ENCODE measurements around the gene FNDC8. TPM values are rescaled to one million over a fixed set of nuclear protein-coding genes. Genes with fewer than 3 reads are reported as not detected.
"Not testable (repeated sequence)": the region's sequence is repeated elsewhere in the genome, so short reads cannot be mapped to it uniquely, and the experiment has no call there.

Gene FNDC8
- total RNA-seq, 2 experiments from 2014 or later, result not detected

- no peaks in the 10 kb centered on the region for H3K9me3 Mint-ChIP-seq
- peaks cover 14% of the 10 kb centered on the region for H3K36me3 Mint-ChIP-seq
- no peak for DNase-seq
- ChIA-PET CTCF (interaction anchor here (0.7 to 1.1 kb wide), 3 partner anchors 24 to 96 kb away, joined by 3 to 5 read pairs (median 4); no protein-coding TSS in a partner anchor), POLR2A (no interaction called here)
- H3K27ac Mint-ChIP-seq, result no peak overlapping the region
- no peak overlapping the region for H3K4me3 Mint-ChIP-seq
- intact Hi-C loops (cut with micrococcal nuclease), result no loop called here
- H3K4me1 Mint-ChIP-seq (ENCODE audit: low read depth), result peaks cover 15% of the 10 kb centered on the region
- no peaks in the 10 kb centered on the region for H3K27me3 Mint-ChIP-seq
These were observed 25.7 kb upstream of the FNDC8 start for GRCh38 chr17:35095741-35096140.

DNA sequence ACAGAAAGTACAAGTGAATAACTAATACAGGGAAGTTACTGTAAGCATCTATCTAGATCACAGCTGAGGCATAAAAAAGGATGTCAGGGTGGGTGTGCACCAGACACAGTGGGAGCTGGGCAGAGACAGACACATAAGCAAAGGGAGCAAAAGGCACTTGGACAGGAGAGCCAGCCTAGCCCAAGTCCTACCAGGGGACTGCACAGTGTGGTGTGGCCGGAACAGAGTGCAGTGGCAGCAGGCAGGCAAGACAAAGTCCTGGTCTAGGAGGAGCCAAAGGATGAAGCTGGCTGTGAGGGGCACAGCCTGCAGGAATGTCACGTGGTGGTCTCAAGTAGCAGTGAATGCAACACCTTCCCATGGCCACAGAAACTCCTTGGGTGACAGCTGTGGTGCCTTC is 23.6 kb upstream of the FNDC8 start:
- CTCF ChIA-PET, result interaction anchor here (0.8 to 1.5 kb wide), 4 partner anchors 8 to 106 kb away, joined by 3 to 6 read pairs (median 4); partner anchors contain the start of gene RAD51D
- H3K27me3 Mint-ChIP-seq, result no peaks in the 10 kb centered on the region
- no peak for DNase-seq
- POLR2A ChIA-PET, result interaction anchor here (1.8 kb wide), 1 partner anchor 21 kb away, joined by 3 read pairs; no protein-coding TSS in a partner anchor
- no peak overlapping the region for H3K27ac Mint-ChIP-seq
- peaks cover 28% of the 10 kb centered on the region for H3K36me3 Mint-ChIP-seq
- intact Hi-C loops (cut with micrococcal nuclease), result no loop called here
- H3K9me3 Mint-ChIP-seq, result no peaks in the 10 kb centered on the region
- no peak overlapping the region for H3K4me3 Mint-ChIP-seq
- peaks cover 15% of the 10 kb centered on the region for H3K4me1 Mint-ChIP-seq (ENCODE audit: low read depth)

GRCh38 chr17:35099908-35100307 is 21.5 kb upstream of the FNDC8 start:
- ChIA-PET CTCF (no interaction called here), POLR2A (no interaction called here)
- intact Hi-C loops (cut with micrococcal nuclease), result no loop called here
- Mint-ChIP-seq H3K27ac (peak overlapping the region; percentile 47), H3K9me3 (no peaks in the 10 kb centered on the region), H3K27me3 (no peaks in the 10 kb centered on the region), H3K4me1 (ENCODE audit: low read depth) (peaks cover 13% of the 10 kb centered on the region), H3K4me3 (no peak overlapping the region), H3K36me3 (peaks cover 33% of the 10 kb centered on the region)
- DNase-seq, result no peak

- intact Hi-C loops (cut with micrococcal nuclease), result no loop called here
- H3K4me3 Mint-ChIP-seq, result no peak overlapping the region
- no peaks in the 10 kb centered on the region for H3K9me3 Mint-ChIP-seq
- no peak for DNase-seq
- CTCF ChIA-PET, result no interaction called here
- POLR2A ChIA-PET, result no interaction called here
- peaks cover 11% of the 10 kb centered on the region for H3K4me1 Mint-ChIP-seq (ENCODE audit: low read depth)
- H3K27ac Mint-ChIP-seq, result no peak overlapping the region
- H3K27me3 Mint-ChIP-seq, result no peaks in the 10 kb centered on the region
- peaks cover 44% of the 10 kb centered on the region for H3K36me3 Mint-ChIP-seq
These were observed 20.4 kb upstream of the FNDC8 start for GRCh38 chr17:35101036-35101435.

DNA sequence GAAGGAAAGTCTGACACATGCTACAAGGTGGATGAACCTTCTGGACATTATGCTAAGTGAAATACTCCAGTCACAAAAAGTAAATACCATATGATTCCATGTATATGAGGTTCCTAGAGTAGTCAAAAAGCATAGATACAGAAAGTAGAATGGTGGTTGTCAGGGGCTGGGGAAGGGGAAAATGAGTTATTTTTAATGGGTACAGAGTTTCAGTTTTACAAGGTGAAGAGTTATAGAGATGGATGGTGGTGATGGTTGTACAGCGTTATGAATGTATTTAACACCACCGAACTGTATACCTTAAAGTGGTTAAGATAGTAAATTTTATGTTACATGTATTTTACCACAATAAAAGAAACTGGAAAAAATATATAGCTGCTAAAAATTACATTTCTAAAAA is 19.7 kb upstream of the FNDC8 start:
- intact Hi-C loops (cut with micrococcal nuclease), result no loop called here
- Mint-ChIP-seq H3K36me3 (peaks cover 51% of the 10 kb centered on the region), H3K9me3 (no peaks in the 10 kb centered on the region), H3K27ac (peak overlapping the region; percentile 28), H3K4me3 (no peak overlapping the region), H3K27me3 (no peaks in the 10 kb centered on the region), H3K4me1 (ENCODE audit: low read depth) (peaks cover 11% of the 10 kb centered on the region)
- ChIA-PET POLR2A (interaction anchor here (0.5 kb wide), 1 partner anchor 272 kb away, joined by 3 read pairs; no protein-coding TSS in a partner anchor), CTCF (no interaction called here)
- no peak for DNase-seq

GRCh38 chr17:35103271-35103670 is 18.1 kb upstream of the FNDC8 start:
- H3K4me1 Mint-ChIP-seq (ENCODE audit: low read depth), result peaks cover 9% of the 10 kb centered on the region

GRCh38 chr17:35104844-35105450 is 16.5 kb upstream of the FNDC8 start:
- DNase-seq, result no peak
- Mint-ChIP-seq H3K27me3 (no peaks in the 10 kb centered on the region), H3K4me3 (no peak overlapping the region), H3K4me1 (ENCODE audit: low read depth) (peaks cover 8% of the 10 kb centered on the region), H3K27ac (no peak overlapping the region), H3K36me3 (peaks cover 53% of the 10 kb centered on the region), H3K9me3 (no peaks in the 10 kb centered on the region)
- CTCF ChIA-PET, result interaction anchor here (0.8 to 1.1 kb wide), 2 partner anchors 14 to 15 kb away, joined by 3 read pairs; partner anchors contain the start of gene RAD51D
- intact Hi-C loops (cut with micrococcal nuclease), result no loop called here
- POLR2A ChIA-PET, result no interaction called here

More at GRCh38 chr17:35103271-35103670, 18.1 kb upstream of the FNDC8 start:
- Mint-ChIP-seq H3K27ac (no peak overlapping the region), H3K27me3 (no peaks in the 10 kb centered on the region), H3K9me3 (no peaks in the 10 kb centered on the region), H3K36me3 (peaks cover 58% of the 10 kb centered on the region), H3K4me3 (no peak overlapping the region)
- ChIA-PET CTCF (interaction anchor here (1.3 to 2.2 kb wide), 2 partner anchors 14 to 15 kb away, joined by 4 to 5 read pairs; no protein-coding TSS in a partner anchor), POLR2A (no interaction called here)
- intact Hi-C loops (cut with micrococcal nuclease), result no loop called here
- DNase-seq, result no peak

- H3K4me3 Mint-ChIP-seq; H3K27ac Mint-ChIP-seq; POLR2A ChIA-PET; H3K9me3 Mint-ChIP-seq; H3K27me3 Mint-ChIP-seq; intact Hi-C loops (cut with micrococcal nuclease); DNase-seq: not testable (repeated sequence)
- Mint-ChIP-seq H3K36me3 (peaks cover 22% of the 10 kb centered on the region), H3K4me1 (ENCODE audit: low read depth) (peaks cover 14% of the 10 kb centered on the region)
- CTCF ChIA-PET, result interaction anchor here (1.0 kb wide), 1 partner anchor 9 kb away, joined by 4 read pairs; the partner anchor contains the start of gene RAD51D
These were observed 10.6 kb upstream of the FNDC8 start for GRCh38 chr17:35110791-35111190.

DNA sequence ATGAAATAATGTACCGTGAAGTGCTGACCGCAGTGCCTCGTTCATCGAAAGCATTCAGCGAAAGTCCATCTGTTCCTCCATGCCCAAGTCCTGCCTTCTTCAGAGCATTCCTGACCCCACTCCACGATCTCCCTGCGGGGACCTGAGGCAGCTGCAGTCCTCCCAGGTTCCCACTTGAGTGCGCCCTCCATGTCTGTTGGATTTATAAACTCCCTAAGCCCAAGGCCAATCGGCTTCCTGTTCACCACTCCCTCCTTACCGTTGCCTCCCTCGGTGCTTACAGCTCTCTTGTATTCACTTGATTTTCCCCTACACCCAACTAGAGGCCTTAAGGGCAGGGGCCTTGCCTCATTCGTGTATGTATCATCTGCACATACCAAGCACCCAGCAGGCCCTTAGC is 4.6 kb upstream of the FNDC8 start:
- H3K9me3 Mint-ChIP-seq, result no peaks in the 10 kb centered on the region
- POLR2A ChIA-PET, result no interaction called here
- no peak overlapping the region for H3K4me3 Mint-ChIP-seq
- H3K27me3 Mint-ChIP-seq, result no peaks in the 10 kb centered on the region
- peaks cover 46% of the 10 kb centered on the region for H3K4me1 Mint-ChIP-seq (ENCODE audit: low read depth)
- CTCF ChIA-PET, result interaction anchor here (1.2 to 7.4 kb wide), 2 partner anchors 27 to 119 kb away, joined by 3 to 159 read pairs; no protein-coding TSS in a partner anchor
- no peak overlapping the region for H3K27ac Mint-ChIP-seq
- peaks cover 14% of the 10 kb centered on the region for H3K36me3 Mint-ChIP-seq
- no peak for DNase-seq
- intact Hi-C loops (cut with micrococcal nuclease), result no loop called here

DNA sequence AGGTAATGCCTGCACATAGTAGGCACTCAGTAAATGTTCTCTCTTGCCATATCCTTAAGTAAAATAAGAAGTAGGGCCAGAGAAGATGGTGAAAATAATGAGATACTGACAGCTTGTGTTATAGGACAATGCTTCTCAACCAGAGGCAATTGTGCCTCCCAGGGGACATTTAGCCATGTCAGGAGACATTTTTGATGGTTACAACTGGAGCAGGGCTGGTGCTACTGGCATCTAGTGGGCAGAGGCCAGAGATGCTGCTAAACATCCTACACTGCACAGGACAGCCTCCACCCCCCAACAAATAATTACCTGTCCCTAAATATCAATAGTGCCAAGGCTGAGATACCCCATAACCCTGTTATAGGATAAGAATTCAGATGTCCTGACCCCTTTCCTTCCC is 3.4 kb upstream of the FNDC8 start:
- ChIA-PET POLR2A (interaction anchor here (1.3 kb wide), 1 partner anchor 71 kb away, joined by 3 read pairs; no protein-coding TSS in a partner anchor), CTCF (interaction anchor here (0.6 to 7.4 kb wide), 15 partner anchors 15 to 699 kb away, joined by 3 to 159 read pairs (median 8); partner anchors contain the start of genes CCT6B, LIG3 and ZNF830)
- Mint-ChIP-seq H3K27ac (no peak overlapping the region), H3K27me3 (no peaks in the 10 kb centered on the region), H3K9me3 (no peaks in the 10 kb centered on the region), H3K4me1 (ENCODE audit: low read depth) (peaks cover 44% of the 10 kb centered on the region), H3K4me3 (peak overlapping the region; percentile 82), H3K36me3 (peaks cover 14% of the 10 kb centered on the region)
- DNase-seq, result peak; percentile 66
- intact Hi-C loops (cut with micrococcal nuclease), result loop anchor here (1.0 to 2.0 kb wide), 4 partner anchors 120 to 697 kb away; partner anchors contain the start of gene LIG3

- Mint-ChIP-seq H3K4me3 (peak within 1 kb of the TSS; percentile 86), H3K27me3 (no peaks in the 10 kb centered on the region), H3K9me3 (no peaks in the 10 kb centered on the region), H3K36me3 (peaks cover 14% of the 10 kb centered on the region), H3K27ac (peak within 1 kb of the TSS; percentile 84), H3K4me1 (ENCODE audit: low read depth) (peaks cover 40% of the 10 kb centered on the region)
- DNase-seq, result peak; percentile 85
- CTCF ChIA-PET, result interaction anchor here (0.5 to 7.4 kb wide), 47 partner anchors 8 to 924 kb away, joined by 3 to 159 read pairs (median 4); partner anchors contain the start of genes CCT6B, LIG3, RFFL and ZNF830
- POLR2A ChIA-PET, result interaction anchor here (0.7 to 1.7 kb wide), 9 partner anchors 21 to 139 kb away, joined by 3 to 6 read pairs (median 3); partner anchors contain the start of gene LIG3
- intact Hi-C loops (cut with micrococcal nuclease), result loop anchor here (1.0 to 2.0 kb wide), 3 partner anchors 30 to 699 kb away; partner anchors contain the start of gene LIG3
These were observed 1.8 kb upstream of the FNDC8 start, which contains the start of gene RAD51D for GRCh38 chr17:35119370-35120165. TSS of gene RAD51D (minus strand) at chr17:35119860. CDS start at chr17:35119613, 247 bp downstream.
